Skeletal muscle cell (primary cell): ENCODE measurements around the gene DENND5A.

Experiments
- DNase-seq: peaks from one replicate; pipeline ENCODE4 v3.0.0-alpha.2; 2010; ENCODE audit warnings: low read depth
- H3K4me3 ChIP-seq: 2 replicates; pipeline ENCODE4 v1.5.1; 2011; ENCODE audit warnings: low read depth, mild to moderate bottlenecking, control low read depth, low read length, moderate library complexity

The DENND5A gene

GRCh38 chr11:9265211-9266131 is at the start of gene DENND5A:
Gene DENND5A (minus strand): TSS chr11:9265350. CDS start chr11:9265069, 281 bp downstream.
- peak; percentile 58 for DNase-seq
- H3K4me3 ChIP-seq: peak within 1 kb of the TSS; percentile 73

- peak within 1 kb of the TSS; percentile 96 for H3K4me3 ChIP-seq
- DNase-seq: peak; percentile 93
Measured at GRCh38 chr11:9314291-9315077, 49.3 kb upstream of the DENND5A start, which contains the start of gene TMEM41B. Gene TMEM41B (minus strand): TSS chr11:9314593. CDS start chr11:9314441, 152 bp downstream.

- peak overlapping the region; percentile 96 for H3K4me3 ChIP-seq
- no peak for DNase-seq
Measured at GRCh38 chr11:9313648-9314290, 48.6 kb upstream of the DENND5A start.

GRCh38 chr11:9310485-9311090 is 45.4 kb upstream of the DENND5A start:
- no peak overlapping the region for H3K4me3 ChIP-seq
- DNase-seq: no peak

GRCh38 chr11:9304178-9304577 is 39.0 kb upstream of the DENND5A start:
- no peak for DNase-seq
- no peak overlapping the region for H3K4me3 ChIP-seq

- H3K4me3 ChIP-seq: no peak overlapping the region
- DNase-seq: no peak
Measured at GRCh38 chr11:9302448-9302847, 37.3 kb upstream of the DENND5A start.

GRCh38 chr11:9301720-9302119 is 36.6 kb upstream of the DENND5A start:
- no peak for DNase-seq
- no peak overlapping the region for H3K4me3 ChIP-seq

- DNase-seq: no peak
- no peak overlapping the region for H3K4me3 ChIP-seq
Measured at GRCh38 chr11:9293646-9294045, 28.5 kb upstream of the DENND5A start.

- H3K4me3 ChIP-seq: no peak overlapping the region
- DNase-seq: no peak
Measured at GRCh38 chr11:9285850-9286587, 20.9 kb upstream of the DENND5A start.

- peak; percentile 59 for DNase-seq
- H3K4me3 ChIP-seq: no peak overlapping the region
Measured at GRCh38 chr11:9280655-9281301, 15.6 kb upstream of the DENND5A start.

GRCh38 chr11:9277176-9277575 is 12.0 kb upstream of the DENND5A start:
- H3K4me3 ChIP-seq: no peak overlapping the region

GRCh38 chr11:9276571-9276970 is 11.4 kb upstream of the DENND5A start:
- no peak overlapping the region for H3K4me3 ChIP-seq
- DNase-seq: no peak

More at GRCh38 chr11:9277176-9277575, 12.0 kb upstream of the DENND5A start:
- DNase-seq: no peak

GRCh38 chr11:9274499-9275258 is 9.5 kb upstream of the DENND5A start:
- DNase-seq: no peak
- H3K4me3 ChIP-seq: no peak overlapping the region

GRCh38 chr11:9273376-9274336 is 8.5 kb upstream of the DENND5A start:
- no peak overlapping the region for H3K4me3 ChIP-seq
- no peak for DNase-seq

- DNase-seq: no peak
- H3K4me3 ChIP-seq: no peak overlapping the region
Measured at GRCh38 chr11:9269492-9270013, 4.4 kb upstream of the DENND5A start.

GRCh38 chr11:9267680-9268079 is 2.5 kb upstream of the DENND5A start:
- DNase-seq: no peak
- H3K4me3 ChIP-seq: no peak overlapping the region
